Smooth muscle cell (in vitro differentiated cells): ENCODE results near the gene MUC4. TPM values are rescaled to one million over a fixed set of nuclear protein-coding genes. Genes with fewer than 3 reads are reported as not detected.

ENCODE experiments used
- DNase-seq: peaks from one replicate; lab custom pipeline; 2025; ENCODE audit not compliant: unreplicated experiment; lab: John Stamatoyannopoulos, UW
- H2AFZ ChIP-seq: fragments of 200-600 bp; sonication (generic); 2 replicates; pipeline ENCODE4 v1.6.0; 2016; ENCODE audit warnings: antibody characterized with exemption, low read depth, mild to moderate bottlenecking
- H3F3A ChIP-seq: fragments of 200-600 bp; sonication (generic); 2 replicates; pipeline ENCODE4 v1.6.0; 2017; ENCODE audit warnings: antibody characterized with exemption, low read depth
- H3K27ac ChIP-seq: fragments of 200-600 bp; sonication (generic); 2 replicates; pipeline ENCODE4 v1.5.1; 2016; ENCODE audit warnings: low read depth, mild to moderate bottlenecking
- H3K27me3 ChIP-seq: fragments of 200-600 bp; sonication (generic); 2 replicates; pipeline ENCODE4 v1.6.1; 2016; ENCODE audit warnings: low read depth, mild to moderate bottlenecking
- H3K36me3 ChIP-seq: fragments of 200-600 bp; sonication (generic); 2 replicates; pipeline ENCODE4 v1.5.1; 2016; ENCODE audit warnings: low read depth
- H3K4me1 ChIP-seq: fragments of 200-600 bp; sonication (generic); 2 replicates; pipeline ENCODE4 v1.5.1; 2016; ENCODE audit warnings: low read depth
- H3K4me2 ChIP-seq: fragments of 200-600 bp; sonication (generic); 2 replicates; pipeline ENCODE4 v1.6.0; 2016; ENCODE audit warnings: mild to moderate bottlenecking
- H3K4me3 ChIP-seq: fragments of 200-600 bp; sonication (generic); 2 replicates; pipeline ENCODE4 v1.5.1; 2016; ENCODE audit warnings: mild to moderate bottlenecking
- H3K79me2 ChIP-seq: fragments of 200-600 bp; sonication (generic); 2 replicates; pipeline ENCODE4 v1.6.0; 2016; ENCODE audit warnings: low read depth, mild to moderate bottlenecking
- H3K9ac ChIP-seq: fragments of 200-600 bp; sonication (generic); 2 replicates; pipeline ENCODE4 v1.6.0; 2016; ENCODE audit warnings: low read depth
- H3K9me3 ChIP-seq: fragments of 200-600 bp; sonication (generic); replicated peaks from 2 replicates; pipeline ENCODE4 v1.5.1; 2016; ENCODE audit warnings: low read depth
- H4K20me1 ChIP-seq: fragments of 200-600 bp; sonication (generic); 2 replicates; pipeline ENCODE4 v1.6.0; 2016; ENCODE audit warnings: low read depth
- WGBS: methylation state at CpG from one replicate; pipeline ENCODE4 v1.1.7; 2016; ENCODE audit warnings: low lambda C conversion rate; 5-methylcytosine and 5-hydroxymethylcytosine counted together
- polyA plus RNA-seq: library from polyadenylated mRNA; unstranded; fragments of >200 nt; fragmentation: Nextera tagmentation; extraction: Ambion mirVana; gene quantifications from 2 replicates; pipeline ENCODE4 v1.2.1, GENCODE V29; 2016
- total RNA-seq: library from RNA; depleted of rRNA; stranded (reverse); fragments of >200 nt; gene quantifications from 2 replicates; pipeline ENCODE4 v1.2.3, GENCODE V29; 2014
- TF ChIP-seq, protein P1 (sequence below): fragments of 200-600 bp; sonication (generic); IDR thresholded peaks from 2 replicates; pipeline ENCODE4 v1.5.1; 2017; ENCODE audit warnings: borderline replicate concordance, mild to moderate bottlenecking, antibody characterized with exemption; ENCODE audit not compliant: insufficient read depth, poor library complexity, severe bottlenecking

The MUC4 gene
- total and polyA plus RNA-seq, 2 experiments from 2014 or later: not detected

DNA sequence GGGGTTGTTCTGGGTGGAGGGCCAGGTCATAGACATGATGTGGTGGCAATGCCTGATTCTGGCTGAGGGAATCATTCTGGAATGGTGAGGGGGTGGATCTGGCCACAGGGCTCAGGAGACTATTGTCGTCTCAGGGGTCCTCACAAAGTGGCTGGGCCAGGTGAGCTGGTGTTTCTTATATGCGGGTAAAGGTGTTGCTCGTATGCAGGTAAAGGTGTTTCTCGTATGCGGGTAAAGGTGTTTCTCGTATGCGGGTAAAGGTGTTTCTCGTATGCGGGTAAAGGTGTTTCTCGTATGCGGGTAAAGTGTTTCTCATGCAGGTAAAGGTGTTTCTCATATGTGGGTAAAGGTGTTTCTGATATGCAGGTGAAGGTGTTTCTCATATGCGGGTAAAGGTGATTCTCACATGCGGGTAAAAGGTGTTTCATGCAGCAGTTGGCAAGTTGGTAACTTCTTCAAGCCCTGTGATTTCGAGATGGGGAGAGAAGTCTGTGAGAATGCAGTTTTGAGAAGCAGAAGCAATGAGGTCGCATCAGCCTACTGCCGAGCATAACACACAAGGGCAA, 10.5 kb upstream of the MUC4 start:
- no peak for DNase-seq
- Histone ChIP-seq H2AFZ (no peak overlapping the region), H3K27ac (no peak overlapping the region), H3K9me3 (no peaks in the 10 kb centered on the region), H3K27me3 (no peaks in the 10 kb centered on the region), H3K9ac (no peak overlapping the region), H3K79me2 (no peaks in the 10 kb centered on the region), H3F3A (no peaks in the 10 kb centered on the region), H3K4me1 (no peaks in the 10 kb centered on the region), H4K20me1 (no peaks in the 10 kb centered on the region), H3K36me3 (no peaks in the 10 kb centered on the region), H3K4me3 (no peak overlapping the region), H3K4me2 (no peak overlapping the region)
- 86% methylated on average over 16 of the region's 16 CpGs for WGBS
- TF ChIP-seq, protein P1, sequence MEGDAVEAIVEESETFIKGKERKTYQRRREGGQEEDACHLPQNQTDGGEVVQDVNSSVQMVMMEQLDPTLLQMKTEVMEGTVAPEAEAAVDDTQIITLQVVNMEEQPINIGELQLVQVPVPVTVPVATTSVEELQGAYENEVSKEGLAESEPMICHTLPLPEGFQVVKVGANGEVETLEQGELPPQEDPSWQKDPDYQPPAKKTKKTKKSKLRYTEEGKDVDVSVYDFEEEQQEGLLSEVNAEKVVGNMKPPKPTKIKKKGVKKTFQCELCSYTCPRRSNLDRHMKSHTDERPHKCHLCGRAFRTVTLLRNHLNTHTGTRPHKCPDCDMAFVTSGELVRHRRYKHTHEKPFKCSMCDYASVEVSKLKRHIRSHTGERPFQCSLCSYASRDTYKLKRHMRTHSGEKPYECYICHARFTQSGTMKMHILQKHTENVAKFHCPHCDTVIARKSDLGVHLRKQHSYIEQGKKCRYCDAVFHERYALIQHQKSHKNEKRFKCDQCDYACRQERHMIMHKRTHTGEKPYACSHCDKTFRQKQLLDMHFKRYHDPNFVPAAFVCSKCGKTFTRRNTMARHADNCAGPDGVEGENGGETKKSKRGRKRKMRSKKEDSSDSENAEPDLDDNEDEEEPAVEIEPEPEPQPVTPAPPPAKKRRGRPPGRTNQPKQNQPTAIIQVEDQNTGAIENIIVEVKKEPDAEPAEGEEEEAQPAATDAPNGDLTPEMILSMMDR: no peak

DNA sequence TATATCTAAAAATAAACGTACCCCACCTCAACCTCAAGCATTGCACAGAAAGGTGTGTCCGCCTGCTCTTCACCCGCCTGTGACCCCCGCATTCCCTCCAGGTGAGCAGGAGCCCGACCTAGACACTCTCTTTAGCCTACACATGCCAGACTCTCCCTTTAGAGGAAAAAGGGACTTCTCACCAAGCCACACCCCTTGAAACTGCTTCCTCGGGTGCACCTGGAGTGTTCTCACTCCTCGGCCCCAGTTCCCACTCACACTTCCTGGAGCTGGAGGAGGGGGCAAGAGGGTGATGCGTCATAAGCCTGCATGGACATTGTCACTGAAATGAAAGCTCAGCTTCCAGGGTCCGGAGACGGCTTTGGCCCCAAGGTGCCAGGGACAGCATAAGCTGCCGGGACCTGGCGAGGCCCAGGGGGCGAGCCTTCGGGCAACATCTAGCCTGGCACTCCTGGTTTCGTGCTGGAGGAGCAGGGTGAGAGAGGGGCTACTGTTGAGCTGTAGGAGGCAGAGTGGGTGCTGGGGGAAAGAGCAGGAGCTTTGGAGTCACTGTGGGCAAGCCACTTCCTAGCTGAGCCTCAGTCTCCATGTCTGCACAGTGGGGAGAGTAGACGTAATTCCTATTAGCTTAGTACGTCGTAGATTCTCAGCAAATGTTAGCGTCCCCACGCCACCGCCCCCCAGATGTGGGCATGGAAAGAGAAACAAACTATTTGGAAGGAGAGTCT, 9.8 kb upstream of the MUC4 start:
- TF ChIP-seq, protein P1: no peak
- Histone ChIP-seq H3K9ac (no peak overlapping the region), H3K4me2 (no peak overlapping the region), H3K36me3 (no peaks in the 10 kb centered on the region), H4K20me1 (no peaks in the 10 kb centered on the region), H3K79me2 (no peaks in the 10 kb centered on the region), H3K27ac (no peak overlapping the region), H3F3A (no peaks in the 10 kb centered on the region), H3K4me1 (no peaks in the 10 kb centered on the region), H3K27me3 (no peaks in the 10 kb centered on the region), H3K9me3 (no peaks in the 10 kb centered on the region), H2AFZ (no peak overlapping the region), H3K4me3 (no peak overlapping the region)
- 90% methylated on average over 21 of the region's 21 CpGs for WGBS
- DNase-seq: no peak

DNA sequence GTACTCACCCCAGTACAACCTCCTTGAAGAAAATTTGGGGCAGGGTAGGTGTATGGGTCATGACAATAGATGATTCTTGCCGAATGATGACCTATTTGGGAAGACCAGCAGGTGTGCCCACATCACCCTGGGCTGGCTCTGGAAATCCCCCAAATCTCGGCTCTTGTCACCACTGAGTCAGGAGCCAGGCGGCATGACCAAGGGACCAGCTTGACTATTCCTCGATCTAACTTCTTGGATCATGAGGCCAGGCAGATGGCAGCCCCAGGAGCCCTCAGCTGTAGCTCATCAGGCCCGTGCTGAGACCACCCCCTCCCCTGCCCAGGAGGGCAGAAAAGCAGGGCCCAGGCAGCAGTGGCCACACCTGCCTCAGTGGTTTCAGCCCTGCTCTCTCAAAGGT, 9.2 kb upstream of the MUC4 start:
- DNase-seq: no peak
- H3K27ac ChIP-seq: no peak overlapping the region
- no peaks in the 10 kb centered on the region for H3K27me3 ChIP-seq
- 96% methylated on average over 5 of the region's 5 CpGs for WGBS
- no peaks in the 10 kb centered on the region for H3K9me3 ChIP-seq
- H3K4me2 ChIP-seq: no peak overlapping the region
- no peaks in the 10 kb centered on the region for H3K4me1 ChIP-seq
- H3K9ac ChIP-seq: no peak overlapping the region
- no peaks in the 10 kb centered on the region for H3K36me3 ChIP-seq
- H3F3A ChIP-seq: no peaks in the 10 kb centered on the region
- H4K20me1 ChIP-seq: no peaks in the 10 kb centered on the region
- H3K79me2 ChIP-seq: no peaks in the 10 kb centered on the region
- TF ChIP-seq, protein P1: no peak
- H2AFZ ChIP-seq: no peak overlapping the region
- no peak overlapping the region for H3K4me3 ChIP-seq

DNA sequence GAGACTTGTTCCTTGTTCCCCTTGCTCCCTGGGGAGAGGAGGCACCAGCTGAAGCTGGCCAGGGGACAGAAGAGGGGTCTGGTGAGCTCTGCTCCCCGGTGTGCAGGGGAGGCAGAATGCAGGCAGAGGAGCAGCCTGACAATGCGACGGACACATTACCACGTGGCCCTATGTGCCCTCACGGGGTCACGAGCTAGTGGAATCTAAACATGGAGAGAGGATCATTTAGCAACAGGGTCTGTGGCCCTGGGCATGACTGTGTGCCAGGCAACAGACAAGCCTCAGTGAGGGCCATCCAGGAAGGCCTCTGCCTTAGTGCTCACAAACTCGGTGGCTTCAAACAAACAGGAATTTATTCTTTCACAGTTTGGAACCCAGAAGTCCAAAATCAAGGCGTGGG, 8.5 kb upstream of the MUC4 start:
- no peaks in the 10 kb centered on the region for H3F3A ChIP-seq
- WGBS: 95% methylated on average over 8 of the region's 8 CpGs
- no peaks in the 10 kb centered on the region for H3K36me3 ChIP-seq
- DNase-seq: no peak
- TF ChIP-seq, protein P1: no peak
- H3K27me3 ChIP-seq: no peaks in the 10 kb centered on the region
- no peak overlapping the region for H3K9ac ChIP-seq
- no peaks in the 10 kb centered on the region for H4K20me1 ChIP-seq
- H3K79me2 ChIP-seq: no peaks in the 10 kb centered on the region
- H2AFZ ChIP-seq: no peak overlapping the region
- no peaks in the 10 kb centered on the region for H3K4me1 ChIP-seq
- no peaks in the 10 kb centered on the region for H3K9me3 ChIP-seq
- no peak overlapping the region for H3K27ac ChIP-seq
- no peak overlapping the region for H3K4me3 ChIP-seq
- H3K4me2 ChIP-seq: no peak overlapping the region
